Tibial artery (tissue), 4 donors: ENCODE data around the gene SPAG4.

Source experiments
- DNase-seq, 2 donors: peaks; one replicate each; pipeline ENCODE4 v3.0.0-alpha.2; 2019
- H3K27ac ChIP-seq, 2 donors: fragments of 200-600 bp; sonication (generic) in 1 of 2; 1 replicate in 1 of 2; 2 replicates in 1 of 2; pipeline ENCODE4 v1.5.1; 2018 to 2019; ENCODE audit warnings: mild to moderate bottlenecking in 1 of 2
- H3K27me3 ChIP-seq, 2 donors: fragments of 200-600 bp; sonication (generic) in 1 of 2; one replicate each; pipeline versions ENCODE4 v1.5.1 to v1.6.0; 2016 to 2019
- H3K36me3 ChIP-seq, 3 donors: fragments of 200-600 bp; sonication (generic) in 2 of 3; one replicate each; pipeline ENCODE4 v1.5.1; 2016 to 2019; ENCODE audit warnings: mild to moderate bottlenecking in 2 of 3
- H3K4me1 ChIP-seq, 4 donors: fragments of 200-600 bp; sonication (generic) in 2 of 4; 1 replicate in 3 of 4; 2 replicates in 1 of 4; pipeline ENCODE4 v1.5.1; 2016 to 2019
- H3K4me3 ChIP-seq, 2 donors: fragments of 200-600 bp; sonication (generic) in 1 of 2; 1 replicate in 1 of 2; 2 replicates in 1 of 2; pipeline ENCODE4 v1.5.1; 2018 to 2019; ENCODE audit warnings: mild to moderate bottlenecking in 2 of 2
- H3K9me3 ChIP-seq, 3 donors: fragments of 200-600 bp; sonication (generic) in 1 of 3; one replicate each; pipeline ENCODE4 v1.5.1; 2016 to 2019
- intact Hi-C: fragments of 100-400 bp; cut with DNase I; formaldehyde crosslinking; loops from one replicate; pipeline ENCODE4 v1.15.0; 2023; ENCODE audit warnings: low total_unique reads
- TF ChIP-seq, protein P1 (sequence below), 2 experiments: fragments of 200-600 bp in 1 of 2; fragments of 450-650 bp in 1 of 2; IDR thresholded peaks; one replicate each; pipeline ENCODE4 v1.5.1; 2017 to 2019; ENCODE audit warnings: antibody characterized with exemption in 2 of 2, mild to moderate bottlenecking in 1 of 2, moderate library complexity in 1 of 2

SPAG4 gene

DNA sequence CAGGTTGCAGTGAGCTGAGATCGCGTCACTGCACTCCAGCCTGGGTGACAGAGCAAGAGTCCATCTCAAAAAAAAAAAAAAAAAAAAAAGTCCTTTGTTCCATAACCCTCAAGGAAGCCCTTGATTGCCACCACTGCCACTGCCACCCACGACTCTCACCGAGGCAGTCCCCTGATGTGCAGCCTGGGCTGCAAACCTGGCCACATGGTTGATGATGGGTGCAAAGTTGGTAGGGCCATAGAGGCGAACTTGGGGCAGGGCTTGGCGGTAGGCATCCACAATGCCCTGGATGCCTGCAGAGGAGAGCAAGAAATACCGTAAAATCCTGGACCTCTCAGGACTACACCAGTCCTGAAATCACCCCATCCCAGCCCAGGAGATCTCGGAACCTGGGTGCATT lies 11.5 kb downstream of the SPAG4 start:
- intact Hi-C loops: no loop called here
- no peaks in the 10 kb centered on the region for H3K27me3 ChIP-seq
- H3K27ac ChIP-seq: no peak overlapping the region
- H3K4me3 ChIP-seq: no peak overlapping the region
- H3K9me3 ChIP-seq: no peaks in the 10 kb centered on the region
- H3K4me1 ChIP-seq: no peaks in the 10 kb centered on the region
- TF ChIP-seq, protein P1, sequence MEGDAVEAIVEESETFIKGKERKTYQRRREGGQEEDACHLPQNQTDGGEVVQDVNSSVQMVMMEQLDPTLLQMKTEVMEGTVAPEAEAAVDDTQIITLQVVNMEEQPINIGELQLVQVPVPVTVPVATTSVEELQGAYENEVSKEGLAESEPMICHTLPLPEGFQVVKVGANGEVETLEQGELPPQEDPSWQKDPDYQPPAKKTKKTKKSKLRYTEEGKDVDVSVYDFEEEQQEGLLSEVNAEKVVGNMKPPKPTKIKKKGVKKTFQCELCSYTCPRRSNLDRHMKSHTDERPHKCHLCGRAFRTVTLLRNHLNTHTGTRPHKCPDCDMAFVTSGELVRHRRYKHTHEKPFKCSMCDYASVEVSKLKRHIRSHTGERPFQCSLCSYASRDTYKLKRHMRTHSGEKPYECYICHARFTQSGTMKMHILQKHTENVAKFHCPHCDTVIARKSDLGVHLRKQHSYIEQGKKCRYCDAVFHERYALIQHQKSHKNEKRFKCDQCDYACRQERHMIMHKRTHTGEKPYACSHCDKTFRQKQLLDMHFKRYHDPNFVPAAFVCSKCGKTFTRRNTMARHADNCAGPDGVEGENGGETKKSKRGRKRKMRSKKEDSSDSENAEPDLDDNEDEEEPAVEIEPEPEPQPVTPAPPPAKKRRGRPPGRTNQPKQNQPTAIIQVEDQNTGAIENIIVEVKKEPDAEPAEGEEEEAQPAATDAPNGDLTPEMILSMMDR (IDR thresholded peaks at IDR 0.05): no peak
- H3K36me3 ChIP-seq: peaks cover 60 to 86% (median 74%) of the 10 kb centered on the region in 3 donors
- DNase-seq: no peak

DNA sequence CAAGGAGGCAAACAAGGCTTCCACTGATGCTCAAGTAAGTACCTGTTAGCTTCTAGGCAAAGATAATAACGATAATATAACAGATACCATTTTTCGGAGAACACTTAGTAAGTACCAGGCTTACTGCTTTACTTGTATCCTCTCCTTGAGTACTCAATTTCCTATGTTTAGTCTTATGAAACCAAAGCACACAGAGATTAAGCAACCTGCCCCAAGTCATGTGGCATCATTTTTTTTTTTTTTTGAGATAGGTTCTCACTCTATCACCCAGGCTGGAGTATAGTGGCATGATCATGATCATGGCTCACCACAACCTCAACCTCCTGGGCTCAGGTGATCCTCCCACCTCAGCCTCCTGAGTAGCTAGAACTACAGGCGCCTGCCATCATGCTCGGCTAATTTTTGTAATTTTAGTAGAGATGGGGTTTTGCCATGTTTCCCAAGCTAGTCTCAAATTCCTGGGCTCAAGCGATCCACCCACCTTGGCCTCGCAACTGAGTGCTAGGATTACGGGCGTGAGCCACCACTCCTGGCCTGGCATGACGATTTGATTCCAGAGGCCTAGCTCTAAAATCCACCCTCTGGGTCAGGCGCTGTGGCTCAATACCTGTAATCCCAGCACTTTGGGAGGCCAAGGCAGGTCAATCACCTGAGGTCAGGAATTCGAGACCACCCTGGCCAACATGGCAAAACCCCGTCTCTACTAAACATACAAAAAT lies 14.0 kb downstream of the SPAG4 start:
- H3K36me3 ChIP-seq: peaks cover 60 to 83% (median 82%) of the 10 kb centered on the region in 3 donors
- no peak overlapping the region for H3K4me3 ChIP-seq
- H3K27me3 ChIP-seq: no peaks in the 10 kb centered on the region
- H3K4me1 ChIP-seq: no peaks in the 10 kb centered on the region
- no peak for DNase-seq
- intact Hi-C loops: no loop called here
- TF ChIP-seq, protein P1 (IDR thresholded peaks at IDR 0.05): no peak
- H3K27ac ChIP-seq: no peak overlapping the region
- no peaks in the 10 kb centered on the region for H3K9me3 ChIP-seq

DNA sequence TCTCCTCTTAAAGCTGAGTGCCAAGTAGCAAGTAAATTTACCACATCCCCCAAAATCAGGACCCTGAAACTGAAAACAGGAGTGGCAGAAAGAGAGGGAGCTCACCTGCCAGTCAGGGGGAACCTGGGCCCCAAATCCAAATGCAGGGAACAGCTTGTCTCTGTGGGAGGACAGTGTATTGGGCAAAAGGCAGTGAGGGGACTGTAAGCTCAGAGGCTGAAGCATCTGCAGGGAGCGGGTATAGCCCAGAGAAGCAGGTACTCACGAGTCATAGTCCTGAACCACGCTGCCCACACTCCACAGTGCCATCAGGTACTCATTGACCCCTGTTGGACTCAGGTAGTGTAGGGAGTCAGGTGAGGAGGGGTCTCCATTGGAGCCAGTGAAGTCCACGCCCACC lies 15.0 kb downstream of the SPAG4 start:
- Histone ChIP-seq H3K27ac (no peak overlapping the region), H3K36me3 (peaks cover 53 to 72% (median 72%) of the 10 kb centered on the region in 3 donors), H3K4me3 (no peak overlapping the region), H3K27me3 (no peaks in the 10 kb centered on the region), H3K4me1 (peaks cover 0 to 5% (median 2%) of the 10 kb centered on the region in 4 donors), H3K9me3 (no peaks in the 10 kb centered on the region)
- TF ChIP-seq, protein P1 (IDR thresholded peaks at IDR 0.05): no peak
- DNase-seq: no peak
- intact Hi-C loops: no loop called here

DNA sequence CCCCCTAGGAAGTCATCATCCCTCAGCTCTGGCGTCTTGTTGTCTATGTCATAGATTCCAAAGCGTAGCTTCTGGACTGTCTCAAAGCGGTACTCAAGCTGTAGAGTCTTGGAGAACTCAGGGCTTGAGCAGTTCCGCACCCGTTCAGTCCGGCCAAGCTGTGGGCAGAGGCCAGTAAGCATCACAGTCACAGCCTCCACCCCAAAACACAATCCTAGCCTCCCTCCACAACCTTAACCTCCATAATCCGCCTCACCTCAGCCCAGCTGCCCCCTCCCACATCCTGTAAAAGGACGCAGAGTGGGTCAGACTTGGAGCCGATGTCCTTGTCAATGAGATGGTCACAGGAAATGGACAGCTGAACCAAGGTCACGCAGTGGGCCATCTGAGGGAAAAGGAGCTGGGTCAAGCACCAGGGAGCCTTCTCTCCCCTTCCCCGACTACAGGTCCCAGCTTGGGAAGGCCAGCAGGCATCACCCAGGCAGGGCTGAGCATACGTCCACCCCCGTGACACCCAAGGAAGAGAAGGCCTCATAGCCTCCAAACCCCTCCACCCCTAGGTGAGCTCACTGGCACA lies 17.0 kb downstream of the SPAG4 start:
- TF ChIP-seq, protein P1 (IDR thresholded peaks at IDR 0.05): no peak
- Histone ChIP-seq H3K36me3 (peaks cover 34 to 52% (median 52%) of the 10 kb centered on the region in 3 donors), H3K27ac (no peak overlapping the region), H3K4me1 (peaks cover 0 to 21% (median 7%) of the 10 kb centered on the region in 4 donors), H3K4me3 (no peak overlapping the region), H3K27me3 (no peaks in the 10 kb centered on the region), H3K9me3 (no peaks in the 10 kb centered on the region)
- no peak for DNase-seq
- intact Hi-C loops: no loop called here

DNA sequence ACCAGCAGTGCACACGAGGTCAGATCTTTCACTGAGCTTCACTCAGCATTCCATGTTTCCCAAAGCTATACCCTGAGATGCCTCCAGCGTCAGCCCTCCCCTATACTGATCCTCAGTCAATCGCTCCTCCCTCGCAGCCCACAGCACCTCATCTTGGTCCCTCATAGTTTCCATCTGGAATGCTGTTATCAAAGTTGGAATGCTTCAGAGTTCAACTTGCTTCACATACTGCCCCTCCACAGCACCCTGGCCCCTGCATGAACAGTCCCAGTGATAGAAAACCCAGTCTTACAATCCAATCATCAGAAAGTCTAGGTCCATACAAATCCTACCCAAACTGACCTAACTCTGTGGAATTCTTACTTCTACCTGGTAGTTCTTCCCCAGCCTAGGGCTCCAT lies 20.0 kb downstream of the SPAG4 start:
- H3K4me1 ChIP-seq: peaks cover 0 to 32% (median 7%) of the 10 kb centered on the region in 4 donors
- intact Hi-C loops: no loop called here
- H3K36me3 ChIP-seq: peaks cover 10 to 23% (median 22%) of the 10 kb centered on the region in 3 donors
- no peak overlapping the region for H3K27ac ChIP-seq
- no peaks in the 10 kb centered on the region for H3K27me3 ChIP-seq
- no peaks in the 10 kb centered on the region for H3K9me3 ChIP-seq
- DNase-seq: no peak
- TF ChIP-seq, protein P1 (IDR thresholded peaks at IDR 0.05): no peak
- no peak overlapping the region for H3K4me3 ChIP-seq
